BJ (cell line): ENCODE results near the gene SORCS1. TPM values are rescaled to one million over a fixed set of nuclear protein-coding genes. Genes with fewer than 3 reads are reported as not detected.

Source experiments
- CTCF ChIA-PET: fragments of 350-600 bp; formaldehyde crosslinking; extraction: SDS; loops from one replicate; lab custom pipeline; 2021; ENCODE audit warnings: antibody characterized with exemption, inconsistent platforms; lab: Yijun Ruan, JAX
- POLR2A ChIA-PET: fragments of 300-600 bp; sonication (Branson Sonifier 250); formaldehyde crosslinking; extraction: SDS; loops from one replicate; lab custom pipeline; 2021; ENCODE audit warnings: antibody characterized with exemption; lab: Charles Lee
- DNase-seq: peaks from one replicate; pipeline ENCODE4 v3.0.0-alpha.2; 2011; ENCODE audit warnings: low read depth
- H3K27me3 ChIP-seq: 2 replicates; pipeline ENCODE4 v1.6.0; 2011; ENCODE audit warnings: low read length; ENCODE audit not compliant: control insufficient read depth, insufficient read depth
- H3K36me3 ChIP-seq: 2 replicates; pipeline ENCODE4 v1.5.1; 2011; ENCODE audit warnings: low read length; ENCODE audit not compliant: control insufficient read depth, insufficient read depth
- H3K4me3 ChIP-seq: 2 replicates; pipeline ENCODE4 v1.5.1; 2011; ENCODE audit warnings: low read depth, mild to moderate bottlenecking, control low read depth, low read length
- polyA plus RNA-seq: library from polyadenylated mRNA; depleted of rRNA; stranded (reverse); fragments of >200 nt; gene quantifications from 2 replicates; pipeline ENCODE4 v1.2.3, GENCODE V29; 2011
- TF ChIP-seq, protein P1 (sequence below): IDR thresholded peaks from 2 replicates; pipeline ENCODE4 v1.5.1; 2011; ENCODE audit warnings: low read depth, mild to moderate bottlenecking, control low read depth, inconsistent platforms, low read length, moderate library complexity; ENCODE audit not compliant: insufficient read depth

Gene SORCS1
- polyA plus RNA-seq, 1 experiment: 0.01 TPM

- CTCF ChIA-PET: no interaction called here
- H3K27me3 ChIP-seq: no peaks in the 10 kb centered on the region
- H3K4me3 ChIP-seq: no peak overlapping the region
- TF ChIP-seq, protein P1, sequence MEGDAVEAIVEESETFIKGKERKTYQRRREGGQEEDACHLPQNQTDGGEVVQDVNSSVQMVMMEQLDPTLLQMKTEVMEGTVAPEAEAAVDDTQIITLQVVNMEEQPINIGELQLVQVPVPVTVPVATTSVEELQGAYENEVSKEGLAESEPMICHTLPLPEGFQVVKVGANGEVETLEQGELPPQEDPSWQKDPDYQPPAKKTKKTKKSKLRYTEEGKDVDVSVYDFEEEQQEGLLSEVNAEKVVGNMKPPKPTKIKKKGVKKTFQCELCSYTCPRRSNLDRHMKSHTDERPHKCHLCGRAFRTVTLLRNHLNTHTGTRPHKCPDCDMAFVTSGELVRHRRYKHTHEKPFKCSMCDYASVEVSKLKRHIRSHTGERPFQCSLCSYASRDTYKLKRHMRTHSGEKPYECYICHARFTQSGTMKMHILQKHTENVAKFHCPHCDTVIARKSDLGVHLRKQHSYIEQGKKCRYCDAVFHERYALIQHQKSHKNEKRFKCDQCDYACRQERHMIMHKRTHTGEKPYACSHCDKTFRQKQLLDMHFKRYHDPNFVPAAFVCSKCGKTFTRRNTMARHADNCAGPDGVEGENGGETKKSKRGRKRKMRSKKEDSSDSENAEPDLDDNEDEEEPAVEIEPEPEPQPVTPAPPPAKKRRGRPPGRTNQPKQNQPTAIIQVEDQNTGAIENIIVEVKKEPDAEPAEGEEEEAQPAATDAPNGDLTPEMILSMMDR: no peak
- POLR2A ChIA-PET: no interaction called here
- no peaks in the 10 kb centered on the region for H3K36me3 ChIP-seq
- no peak for DNase-seq
Measured at GRCh38 chr10:106576534-106576933, 588.0 kb downstream of the SORCS1 start.

- no peaks in the 10 kb centered on the region for H3K36me3 ChIP-seq
- no peak for DNase-seq
- no peaks in the 10 kb centered on the region for H3K27me3 ChIP-seq
- POLR2A ChIA-PET: no interaction called here
- TF ChIP-seq, protein P1: no peak
- no peak overlapping the region for H3K4me3 ChIP-seq
- CTCF ChIA-PET: interaction anchor here (0.6 to 1.8 kb wide), 7 partner anchors 14 to 190 kb away, joined by 3 to 4 read pairs (median 4); no protein-coding TSS in a partner anchor
Measured at GRCh38 chr10:106573106-106573505, 591.4 kb downstream of the SORCS1 start.

DNA sequence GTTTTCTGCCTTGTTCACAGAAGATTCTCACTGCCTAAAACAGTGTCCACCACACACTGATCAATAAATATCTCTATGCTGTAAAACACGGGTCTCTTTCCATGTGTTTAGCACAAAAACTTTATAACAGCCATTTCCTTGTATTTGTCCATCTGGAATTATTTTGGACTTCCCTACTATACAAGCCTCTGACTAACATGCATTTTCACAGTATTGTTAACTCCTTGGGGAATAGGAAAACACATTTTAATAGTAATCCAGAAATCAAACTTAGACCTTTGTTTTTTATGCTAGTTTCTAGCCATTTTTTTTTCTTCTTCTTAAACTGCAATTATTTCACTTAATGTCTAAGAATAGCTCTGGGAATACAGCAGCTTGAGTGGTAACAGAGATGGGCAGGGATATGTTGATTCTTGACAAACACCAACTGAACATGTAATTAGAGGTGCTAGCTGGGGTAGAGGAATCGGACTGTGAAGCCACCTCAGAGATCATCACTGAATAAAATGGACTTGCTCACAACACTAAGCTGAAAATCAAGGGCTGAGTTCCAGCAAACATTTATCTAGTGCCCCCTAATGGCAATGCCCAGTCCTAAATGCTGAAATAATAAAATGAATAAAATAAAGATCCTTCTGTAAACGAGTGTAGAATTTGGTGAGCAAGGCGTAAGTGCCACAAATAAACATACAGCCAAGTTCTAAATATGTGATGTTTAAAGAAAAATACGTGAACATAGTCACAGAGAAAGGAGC lies 593.1 kb downstream of the SORCS1 start:
- Histone ChIP-seq H3K36me3 (no peaks in the 10 kb centered on the region), H3K4me3 (no peak overlapping the region), H3K27me3 (no peaks in the 10 kb centered on the region)
- TF ChIP-seq, protein P1: peak; percentile 64
- POLR2A ChIA-PET: interaction anchor here (0.6 kb wide), 1 partner anchor 44 kb away, joined by 3 read pairs; no protein-coding TSS in a partner anchor
- CTCF ChIA-PET: interaction anchor here (0.6 to 1.8 kb wide), 16 partner anchors 9 to 619 kb away, joined by 3 to 7 read pairs (median 4); no protein-coding TSS in a partner anchor
- no peak for DNase-seq

DNA sequence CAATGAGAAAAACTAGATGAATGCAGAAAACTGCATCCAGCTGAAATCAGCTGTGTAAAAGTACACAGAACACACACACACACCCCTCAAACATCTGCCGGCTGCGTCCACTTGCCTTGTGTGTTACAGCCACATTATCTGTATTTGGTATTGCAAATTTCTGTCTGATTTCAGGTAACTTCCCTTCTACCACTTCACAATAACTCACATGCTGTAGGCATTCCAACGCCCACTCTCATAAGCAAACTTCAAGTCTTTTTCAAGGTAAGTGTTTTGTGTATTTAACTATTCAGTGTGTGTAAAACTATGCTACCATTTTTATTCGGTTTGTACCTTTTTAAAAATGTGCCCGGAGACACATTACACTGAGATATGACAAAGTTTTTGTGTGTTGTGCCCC lies 594.2 kb downstream of the SORCS1 start:
- H3K36me3 ChIP-seq: no peaks in the 10 kb centered on the region
- DNase-seq: no peak
- no peak overlapping the region for H3K4me3 ChIP-seq
- TF ChIP-seq, protein P1: no peak
- CTCF ChIA-PET: no interaction called here
- POLR2A ChIA-PET: no interaction called here
- H3K27me3 ChIP-seq: no peaks in the 10 kb centered on the region

DNA sequence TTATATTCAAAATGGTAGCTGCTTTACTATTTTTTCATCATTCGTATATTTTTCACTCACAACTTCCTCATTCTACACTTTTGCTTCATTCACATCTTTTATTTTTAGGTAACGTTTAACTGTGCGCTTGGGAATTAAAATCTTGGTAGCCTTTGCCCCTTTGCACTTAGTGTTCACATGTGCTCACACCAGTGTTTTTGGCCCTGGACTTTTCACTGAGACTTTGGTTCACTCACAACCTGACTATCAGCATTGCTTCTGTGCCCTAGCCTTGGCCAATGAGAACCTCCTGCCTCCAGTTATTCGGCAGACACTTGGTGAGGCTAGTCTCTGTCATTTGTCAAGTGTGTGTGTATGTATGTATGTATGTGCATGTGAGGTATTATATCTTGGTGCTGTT lies 596.9 kb downstream of the SORCS1 start:
- ChIA-PET CTCF (no interaction called here), POLR2A (no interaction called here)
- Histone ChIP-seq H3K27me3 (no peaks in the 10 kb centered on the region), H3K36me3 (no peaks in the 10 kb centered on the region), H3K4me3 (no peak overlapping the region)
- DNase-seq: no peak
- TF ChIP-seq, protein P1: no peak
